Measurements from ENCODE around the gene C2orf68.
A peak's percentile ranks its signal among the peaks of the same experiment; 100 is the strongest.

DNA sequence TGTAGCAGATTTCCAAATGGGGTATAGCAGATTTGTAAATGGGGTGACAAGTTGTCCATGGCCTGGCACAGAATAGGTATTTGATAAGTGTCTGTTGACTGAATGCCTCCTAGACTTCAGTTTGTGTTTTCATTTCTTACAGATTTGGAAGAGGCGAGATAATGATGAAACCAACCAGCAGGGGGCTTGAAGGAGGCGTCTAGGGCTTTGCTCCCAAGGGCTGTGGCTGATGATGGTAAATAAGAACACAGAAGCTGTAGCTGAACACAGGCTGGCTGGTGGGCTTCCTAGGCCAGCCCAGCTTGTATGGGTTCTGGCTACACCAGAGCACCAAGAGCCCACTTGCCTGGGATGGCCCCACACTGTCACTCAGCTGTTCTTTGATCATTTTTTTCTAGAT lies 36.8 kb upstream of the C2orf68 start:
- TF ChIP-seq, protein P1, sequence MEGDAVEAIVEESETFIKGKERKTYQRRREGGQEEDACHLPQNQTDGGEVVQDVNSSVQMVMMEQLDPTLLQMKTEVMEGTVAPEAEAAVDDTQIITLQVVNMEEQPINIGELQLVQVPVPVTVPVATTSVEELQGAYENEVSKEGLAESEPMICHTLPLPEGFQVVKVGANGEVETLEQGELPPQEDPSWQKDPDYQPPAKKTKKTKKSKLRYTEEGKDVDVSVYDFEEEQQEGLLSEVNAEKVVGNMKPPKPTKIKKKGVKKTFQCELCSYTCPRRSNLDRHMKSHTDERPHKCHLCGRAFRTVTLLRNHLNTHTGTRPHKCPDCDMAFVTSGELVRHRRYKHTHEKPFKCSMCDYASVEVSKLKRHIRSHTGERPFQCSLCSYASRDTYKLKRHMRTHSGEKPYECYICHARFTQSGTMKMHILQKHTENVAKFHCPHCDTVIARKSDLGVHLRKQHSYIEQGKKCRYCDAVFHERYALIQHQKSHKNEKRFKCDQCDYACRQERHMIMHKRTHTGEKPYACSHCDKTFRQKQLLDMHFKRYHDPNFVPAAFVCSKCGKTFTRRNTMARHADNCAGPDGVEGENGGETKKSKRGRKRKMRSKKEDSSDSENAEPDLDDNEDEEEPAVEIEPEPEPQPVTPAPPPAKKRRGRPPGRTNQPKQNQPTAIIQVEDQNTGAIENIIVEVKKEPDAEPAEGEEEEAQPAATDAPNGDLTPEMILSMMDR (optimal IDR thresholded peaks at IDR 0.05 in 1 of 3, IDR thresholded peaks at IDR 0.05 in 1 of 3, conservative IDR thresholded peaks at IDR 0.05 in 1 of 3; ENCODE audit: extremely low read depth in 1 of 3, insufficient read depth in 2 of 3, low read length in 3 of 3), result peak; percentile 22 to 43 (median 38)
- TF ChIP-seq EZH2 (IDR thresholded peaks at IDR 0.05; ENCODE audit: low read length), result no peak

All from keratinocyte (primary cell).